ENCODE results near the gene RXFP2. TPM values are rescaled to one million over a fixed set of nuclear protein-coding genes. Genes with fewer than 3 reads are reported as not detected.

Gene RXFP2
- total RNA-seq, 1 donor from 2014 or later: not detected

DNA sequence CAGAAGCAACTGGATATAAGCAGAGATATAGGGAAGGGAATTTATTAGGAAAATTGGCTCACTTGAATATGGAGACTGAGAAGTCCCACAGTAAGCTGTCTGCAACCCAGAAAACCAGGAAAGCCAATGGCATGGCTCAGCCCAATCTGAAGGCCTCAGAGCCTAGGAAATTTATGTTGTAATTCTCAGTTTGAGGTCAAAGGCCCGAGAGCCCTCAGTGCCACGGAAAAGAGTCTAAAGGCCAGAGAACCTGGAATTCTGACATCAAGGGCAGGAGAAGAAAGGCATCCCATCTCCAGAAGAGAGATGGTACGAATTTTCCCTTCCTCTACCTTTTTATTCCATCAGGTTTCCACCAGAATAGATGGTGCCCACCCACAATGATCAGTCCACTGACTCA lies 20.1 kb upstream of the RXFP2 start:
- H3K36me3 Mint-ChIP-seq: no peaks in the 10 kb centered on the region
- no peaks in the 10 kb centered on the region for H3K9me3 ChIP-seq (ENCODE audit: low read depth)
- H3K4me3 Mint-ChIP-seq: no peak overlapping the region
- TF ChIP-seq EZH2 (IDR thresholded peaks at IDR 0.05) (no peak), EZH2phosphoT487 (IDR thresholded peaks at IDR 0.05) (no peak)
- TF ChIP-seq, protein P1, sequence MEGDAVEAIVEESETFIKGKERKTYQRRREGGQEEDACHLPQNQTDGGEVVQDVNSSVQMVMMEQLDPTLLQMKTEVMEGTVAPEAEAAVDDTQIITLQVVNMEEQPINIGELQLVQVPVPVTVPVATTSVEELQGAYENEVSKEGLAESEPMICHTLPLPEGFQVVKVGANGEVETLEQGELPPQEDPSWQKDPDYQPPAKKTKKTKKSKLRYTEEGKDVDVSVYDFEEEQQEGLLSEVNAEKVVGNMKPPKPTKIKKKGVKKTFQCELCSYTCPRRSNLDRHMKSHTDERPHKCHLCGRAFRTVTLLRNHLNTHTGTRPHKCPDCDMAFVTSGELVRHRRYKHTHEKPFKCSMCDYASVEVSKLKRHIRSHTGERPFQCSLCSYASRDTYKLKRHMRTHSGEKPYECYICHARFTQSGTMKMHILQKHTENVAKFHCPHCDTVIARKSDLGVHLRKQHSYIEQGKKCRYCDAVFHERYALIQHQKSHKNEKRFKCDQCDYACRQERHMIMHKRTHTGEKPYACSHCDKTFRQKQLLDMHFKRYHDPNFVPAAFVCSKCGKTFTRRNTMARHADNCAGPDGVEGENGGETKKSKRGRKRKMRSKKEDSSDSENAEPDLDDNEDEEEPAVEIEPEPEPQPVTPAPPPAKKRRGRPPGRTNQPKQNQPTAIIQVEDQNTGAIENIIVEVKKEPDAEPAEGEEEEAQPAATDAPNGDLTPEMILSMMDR (IDR thresholded peaks at IDR 0.05): no peak
- H3K27me3 Mint-ChIP-seq (ENCODE audit: insufficient read depth, low read depth): peaks cover 2% of the 10 kb centered on the region
- no peaks in the 10 kb centered on the region for H3K9me3 Mint-ChIP-seq
- no peaks in the 10 kb centered on the region for H3F3A ChIP-seq (ENCODE audit: low read depth)
- no peak overlapping the region for H3K27ac Mint-ChIP-seq
- H3K4me2 ChIP-seq: no peak overlapping the region
- no peaks in the 10 kb centered on the region for H3K4me1 Mint-ChIP-seq
- H4K20me1 ChIP-seq (ENCODE audit: low read depth): no peaks in the 10 kb centered on the region
- no peak overlapping the region for H3K27ac ChIP-seq
- no peaks in the 10 kb centered on the region for H3K4me1 ChIP-seq
- H3K79me2 ChIP-seq (ENCODE audit: low read depth): no peaks in the 10 kb centered on the region
- H3K4me3 ChIP-seq: no peak overlapping the region
- H2AFZ ChIP-seq (replicated peaks): no peak overlapping the region
- DNase-seq (ENCODE audit: low spot score): no peak
- no peaks in the 10 kb centered on the region for H3K36me3 ChIP-seq
- no peak overlapping the region for H3K9ac ChIP-seq
- no peaks in the 10 kb centered on the region for H3K27me3 ChIP-seq

DNA sequence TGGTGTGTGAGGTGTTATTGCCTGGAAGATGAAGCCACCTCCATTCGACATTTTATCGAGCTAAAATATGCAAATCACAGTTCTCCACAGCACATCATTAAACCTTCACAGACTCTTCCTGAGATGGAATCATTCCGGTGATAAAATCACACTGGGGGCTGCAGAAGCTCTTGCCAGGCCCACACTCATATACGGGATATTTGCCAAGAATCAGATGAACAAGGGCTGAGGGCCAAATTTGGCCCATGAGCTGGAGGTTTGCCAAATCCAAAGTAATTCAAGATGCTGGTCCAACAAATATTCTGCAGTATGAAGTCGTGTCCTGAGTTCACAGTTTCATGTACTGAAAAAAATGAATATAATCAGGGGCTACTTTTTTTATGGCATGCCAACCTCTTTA lies 16.7 kb upstream of the RXFP2 start:
- H4K20me1 ChIP-seq (ENCODE audit: low read depth): no peaks in the 10 kb centered on the region
- no peaks in the 10 kb centered on the region for H3K36me3 Mint-ChIP-seq
- no peak for DNase-seq (ENCODE audit: low spot score)
- H3K27ac Mint-ChIP-seq: no peak overlapping the region
- no peak overlapping the region for H3K4me2 ChIP-seq
- H3K4me3 ChIP-seq: no peak overlapping the region
- TF ChIP-seq EZH2phosphoT487 (IDR thresholded peaks at IDR 0.05) (no peak), EZH2 (IDR thresholded peaks at IDR 0.05) (no peak)
- TF ChIP-seq, protein P1 (IDR thresholded peaks at IDR 0.05): no peak
- H3K27ac ChIP-seq: no peak overlapping the region
- H3K4me3 Mint-ChIP-seq: no peak overlapping the region
- no peak overlapping the region for H2AFZ ChIP-seq (replicated peaks)
- no peaks in the 10 kb centered on the region for H3K4me1 ChIP-seq
- H3K9me3 Mint-ChIP-seq: no peaks in the 10 kb centered on the region
- H3K27me3 ChIP-seq: no peaks in the 10 kb centered on the region
- H3K79me2 ChIP-seq (ENCODE audit: low read depth): no peaks in the 10 kb centered on the region
- H3K9me3 ChIP-seq (ENCODE audit: low read depth): no peaks in the 10 kb centered on the region
- H3K4me1 Mint-ChIP-seq: no peaks in the 10 kb centered on the region
- peaks cover 4% of the 10 kb centered on the region for H3K27me3 Mint-ChIP-seq (ENCODE audit: insufficient read depth, low read depth)
- no peaks in the 10 kb centered on the region for H3F3A ChIP-seq (ENCODE audit: low read depth)
- no peaks in the 10 kb centered on the region for H3K36me3 ChIP-seq
- H3K9ac ChIP-seq: no peak overlapping the region

DNA sequence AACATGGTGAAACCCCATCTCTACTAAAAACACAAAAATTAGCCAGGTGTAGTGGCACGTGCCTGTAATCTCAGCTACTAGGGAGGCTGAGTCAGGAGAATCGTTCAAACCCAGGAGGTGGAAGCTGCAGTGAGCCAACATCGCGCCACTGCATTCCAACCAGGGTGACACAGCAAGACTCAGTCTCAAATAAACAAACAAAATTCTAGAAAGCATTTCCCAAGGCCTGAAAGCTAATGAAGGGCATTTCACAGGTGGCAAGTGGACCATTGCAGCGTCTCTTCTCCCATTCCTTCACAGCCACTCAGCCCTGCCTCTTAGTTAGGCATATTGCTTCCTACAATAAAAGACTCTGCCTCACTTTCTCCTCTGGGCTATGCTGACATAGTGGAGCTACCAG lies 13.5 kb upstream of the RXFP2 start:
- Histone ChIP-seq H3K79me2 (ENCODE audit: low read depth) (no peaks in the 10 kb centered on the region), H3K9me3 (ENCODE audit: low read depth) (no peaks in the 10 kb centered on the region), H3K9ac (no peak overlapping the region), H3F3A (ENCODE audit: low read depth) (no peaks in the 10 kb centered on the region), H4K20me1 (ENCODE audit: low read depth) (no peaks in the 10 kb centered on the region), H3K27me3 (no peaks in the 10 kb centered on the region), H3K36me3 (no peaks in the 10 kb centered on the region), H3K4me2 (no peak overlapping the region), H3K4me1 (no peaks in the 10 kb centered on the region), H3K4me3 (no peak overlapping the region), H2AFZ (replicated peaks) (no peak overlapping the region), H3K27ac (no peak overlapping the region)
- H3K27me3 Mint-ChIP-seq (ENCODE audit: insufficient read depth, low read depth): peaks cover 4% of the 10 kb centered on the region
- H3K36me3 Mint-ChIP-seq: no peaks in the 10 kb centered on the region
- H3K4me1 Mint-ChIP-seq: no peaks in the 10 kb centered on the region
- H3K9me3 Mint-ChIP-seq: no peaks in the 10 kb centered on the region
- no peak for TF ChIP-seq EZH2 (IDR thresholded peaks at IDR 0.05)
- TF ChIP-seq, protein P1 (IDR thresholded peaks at IDR 0.05): no peak
- no peak for TF ChIP-seq EZH2phosphoT487 (IDR thresholded peaks at IDR 0.05)
- no peak overlapping the region for H3K4me3 Mint-ChIP-seq
- no peak overlapping the region for H3K27ac Mint-ChIP-seq
- no peak for DNase-seq (ENCODE audit: low spot score)
